K562 (cell line): ENCODE results near the gene TRANK1. TPM values are rescaled to one million over a fixed set of nuclear protein-coding genes. Genes with fewer than 3 reads are reported as not detected.

Experiments
- ATF7 ChIP-seq: fragments of 450-650 bp; IDR thresholded peaks from 2 replicates; pipeline ENCODE4 v1.7.1; 2014; ENCODE audit warnings: mild to moderate bottlenecking, moderate library complexity
- CREB1 ChIP-seq, 2 experiments: sonication (generic) in 1 of 2; formaldehyde crosslinking in 1 of 2; IDR thresholded peaks; 2 replicates each; pipeline versions ENCODE4 v1.6.1 to v1.8.0; 2012 to 2022; ENCODE audit warnings: inconsistent platforms in 1 of 2, mild to moderate bottlenecking in 1 of 2, missing genetic modification reagents in 1 of 2, moderate library complexity in 1 of 2
- FOXK2 ChIP-seq, 2 experiments: fragments of 450-650 bp; IDR thresholded peaks in 1 of 2; conservative IDR thresholded peaks in 1 of 2; 2 replicates each; pipeline ENCODE4 v1.6.1; 2016; ENCODE audit warnings: low read depth in 2 of 2, mild to moderate bottlenecking in 1 of 2
- GATA2 ChIP-seq: sonication (generic); formaldehyde crosslinking; IDR thresholded peaks from 2 replicates; pipeline ENCODE4 v1.4.0; 2020; ENCODE audit warnings: mild to moderate bottlenecking, missing genetic modification reagents
- MLX ChIP-seq, 2 experiments: fragments of 450-650 bp in 1 of 2; sonication (generic) in 1 of 2; formaldehyde crosslinking; conservative IDR thresholded peaks; 2 replicates each; pipeline versions ENCODE4 v1.4.0 to v1.8.1; 2020 to 2022; ENCODE audit warnings: mild to moderate bottlenecking in 1 of 2, missing genetic modification reagents in 1 of 2
- MXI1 ChIP-seq: IDR thresholded peaks from 2 replicates; pipeline ENCODE4 v1.6.1; 2011; ENCODE audit warnings: low read depth, mild to moderate bottlenecking, improper control_type of control experiment, low read length
- POLR3A ChIP-seq: IDR thresholded peaks from 2 replicates; pipeline ENCODE4 v1.6.1; 2011; ENCODE audit warnings: borderline replicate concordance, mild to moderate bottlenecking, moderate library complexity; ENCODE audit not compliant: insufficient read length, insufficient read depth; ENCODE audit errors: extremely low read depth
- SOX6 ChIP-seq: fragments of 450-650 bp; IDR thresholded peaks from 2 replicates; pipeline ENCODE4 v1.6.1; 2014; ENCODE audit warnings: mild to moderate bottlenecking
- SREBF2 ChIP-seq: sonication (generic); formaldehyde crosslinking; IDR thresholded peaks from 2 replicates; pipeline ENCODE4 v1.4.0; 2020; ENCODE audit warnings: mild to moderate bottlenecking, missing genetic modification reagents
- STAT5A ChIP-seq: IDR thresholded peaks from 2 replicates; pipeline ENCODE4 v1.6.1; 2012; ENCODE audit warnings: low read length, inconsistent platforms, borderline replicate concordance
- TBP ChIP-seq: optimal IDR thresholded peaks from 2 replicates; pipeline ENCODE3; 2011; ENCODE audit warnings: low read depth, low read length, improper control_type of control experiment
- ZFP30 ChIP-seq: fragments of 250-450 bp; sonication (Bioruptor Pico); IDR thresholded peaks from 2 replicates; pipeline ENCODE4 v1.8.0; 2022; ENCODE audit warnings: moderate library complexity, mild to moderate bottlenecking, inconsistent platforms, borderline replicate concordance
- ZNF239 ChIP-seq: fragments of 250-450 bp; sonication (Bioruptor Pico); IDR thresholded peaks from 2 replicates; pipeline ENCODE4 v1.4.0; 2020; ENCODE audit warnings: mild to moderate bottlenecking
- ZNF311 ChIP-seq: fragments of 250-450 bp; sonication (Bioruptor Pico); IDR thresholded peaks from 2 replicates; pipeline ENCODE4 v1.4.0; 2020; ENCODE audit warnings: mild to moderate bottlenecking, moderate library complexity
- ZNF609 ChIP-seq: sonication (generic); formaldehyde crosslinking; IDR thresholded peaks from 2 replicates; pipeline ENCODE4 v1.8.1; 2023; ENCODE audit warnings: missing genetic modification reagents, mild to moderate bottlenecking, borderline replicate concordance
- polyA plus RNA-seq, 8 experiments: library from polyadenylated mRNA; depleted of rRNA in 4 of 8; stranded (reverse) in 5 of 8; unstranded in 3 of 8; fragments of >200 nt; fragmentation: Nextera tagmentation in 2 of 8; fragmentation: Illumina TruSeq in 1 of 8; extraction: Ambion mirVana in 2 of 8; extraction: Trizol in 1 of 8; gene quantifications; 2 replicates each; pipeline versions ENCODE4 v1.2.1 to v1.2.3, GENCODE V29; 2011 to 2014; ENCODE audit warnings: inconsistent platforms in 1 of 8, missing spikeins in 1 of 8
- total RNA-seq, 7 experiments: library from RNA; depleted of rRNA in 6 of 7; stranded (reverse); fragments of >200 nt in 6 of 7; fragmentation: Illumina TruSeq in 2 of 7; extraction: Trizol in 2 of 7; gene quantifications; 2 replicates each; pipeline versions ENCODE4 v1.2.1 to v1.2.3, GENCODE V29; 2011 to 2021; ENCODE audit warnings: low replicate concordance in 1 of 7
- TF ChIP-seq, protein P1 (sequence below): fragments of 450-650 bp; IDR thresholded peaks from 2 replicates; pipeline ENCODE4 v1.6.1; 2017; ENCODE audit warnings: antibody characterized with exemption
- TF ChIP-seq, protein P2 (sequence below): sonication (generic); formaldehyde crosslinking; IDR thresholded peaks from 2 replicates; pipeline ENCODE4 v1.8.1; 2023; ENCODE audit warnings: mild to moderate bottlenecking, missing genetic modification reagents

TRANK1 gene
- total and polyA plus RNA-seq, 9 of the 15 experiments (the other 6 are each of a cell fraction or from before 2014, with no cell fraction given): 0.41 to 5.3 (median 2.1) TPM

- TF ChIP-seq MXI1: no peak
- no peak for TF ChIP-seq ZFP30 (CRISPR knock-in tag)
- peak; percentile 16; the same call in 1 of the 2 replicates for TF ChIP-seq ZNF239 (CRISPR knock-in tag)
- TF ChIP-seq TBP: no peak
- peak; percentile 78 to 85 for TF ChIP-seq FOXK2 (conservative IDR thresholded peaks at IDR 0.05 in 1 of 2, IDR thresholded peaks at IDR 0.05 in 1 of 2; ENCODE audit: low read depth in 2 of 2)
- TF ChIP-seq MLX (CRISPR knock-in tag; conservative IDR thresholded peaks at IDR 0.05): 0 out of 4 replicates have a peak, but pooled peaks of 1 of the 2 experiments have one; percentile 44
- TF ChIP-seq ZNF609 (CRISPR knock-in tag): peak; percentile 56; the same call in 1 of the 2 replicates
- TF ChIP-seq SREBF2 (CRISPR knock-in tag): no peak
- no peak for TF ChIP-seq POLR3A
- TF ChIP-seq ATF7: peak; percentile 86
- TF ChIP-seq SOX6: peak; percentile 97
- peak; percentile 92 for TF ChIP-seq STAT5A
- TF ChIP-seq, protein P1, sequence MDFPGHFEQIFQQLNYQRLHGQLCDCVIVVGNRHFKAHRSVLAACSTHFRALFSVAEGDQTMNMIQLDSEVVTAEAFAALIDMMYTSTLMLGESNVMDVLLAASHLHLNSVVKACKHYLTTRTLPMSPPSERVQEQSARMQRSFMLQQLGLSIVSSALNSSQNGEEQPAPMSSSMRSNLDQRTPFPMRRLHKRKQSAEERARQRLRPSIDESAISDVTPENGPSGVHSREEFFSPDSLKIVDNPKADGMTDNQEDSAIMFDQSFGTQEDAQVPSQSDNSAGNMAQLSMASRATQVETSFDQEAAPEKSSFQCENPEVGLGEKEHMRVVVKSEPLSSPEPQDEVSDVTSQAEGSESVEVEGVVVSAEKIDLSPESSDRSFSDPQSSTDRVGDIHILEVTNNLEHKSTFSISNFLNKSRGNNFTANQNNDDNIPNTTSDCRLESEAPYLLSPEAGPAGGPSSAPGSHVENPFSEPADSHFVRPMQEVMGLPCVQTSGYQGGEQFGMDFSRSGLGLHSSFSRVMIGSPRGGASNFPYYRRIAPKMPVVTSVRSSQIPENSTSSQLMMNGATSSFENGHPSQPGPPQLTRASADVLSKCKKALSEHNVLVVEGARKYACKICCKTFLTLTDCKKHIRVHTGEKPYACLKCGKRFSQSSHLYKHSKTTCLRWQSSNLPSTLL: no peak
- TF ChIP-seq GATA2 (CRISPR knock-in tag): peak; percentile 85
- TF ChIP-seq, protein P2, sequence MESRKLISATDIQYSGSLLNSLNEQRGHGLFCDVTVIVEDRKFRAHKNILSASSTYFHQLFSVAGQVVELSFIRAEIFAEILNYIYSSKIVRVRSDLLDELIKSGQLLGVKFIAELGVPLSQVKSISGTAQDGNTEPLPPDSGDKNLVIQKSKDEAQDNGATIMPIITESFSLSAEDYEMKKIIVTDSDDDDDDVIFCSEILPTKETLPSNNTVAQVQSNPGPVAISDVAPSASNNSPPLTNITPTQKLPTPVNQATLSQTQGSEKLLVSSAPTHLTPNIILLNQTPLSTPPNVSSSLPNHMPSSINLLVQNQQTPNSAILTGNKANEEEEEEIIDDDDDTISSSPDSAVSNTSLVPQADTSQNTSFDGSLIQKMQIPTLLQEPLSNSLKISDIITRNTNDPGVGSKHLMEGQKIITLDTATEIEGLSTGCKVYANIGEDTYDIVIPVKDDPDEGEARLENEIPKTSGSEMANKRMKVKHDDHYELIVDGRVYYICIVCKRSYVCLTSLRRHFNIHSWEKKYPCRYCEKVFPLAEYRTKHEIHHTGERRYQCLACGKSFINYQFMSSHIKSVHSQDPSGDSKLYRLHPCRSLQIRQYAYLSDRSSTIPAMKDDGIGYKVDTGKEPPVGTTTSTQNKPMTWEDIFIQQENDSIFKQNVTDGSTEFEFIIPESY (CRISPR knock-in tag): no peak
- peak; percentile 81; the same call in 1 of the 2 replicates for TF ChIP-seq CREB1 (IDR thresholded peaks at IDR 0.05)
- peak; percentile 41; the same call in 1 of the 2 replicates for TF ChIP-seq CREB1 (CRISPR knock-in tag; IDR thresholded peaks at IDR 0.05)
- TF ChIP-seq ZNF311 (CRISPR knock-in tag): no peak
Observed at GRCh38 chr3:36957862-36958686, 13.2 kb upstream of the TRANK1 start (continued).
